T47D (cell line): ENCODE results near the gene SHISAL1.

Experiments used
- DNase-seq, 2 experiments: peaks; one replicate each; pipeline versions ENCODE4 v3.0.0 to v3.0.0-alpha.2; 2011 to 2012; ENCODE audit warnings: low read depth in 1 of 2, low spot score in 1 of 2
- JUND ChIP-seq: IDR thresholded peaks from 2 replicates; pipeline ENCODE4 v1.6.1; 2012; ENCODE audit warnings: low read depth
- in situ Hi-C: cut with HindIII; loops from 2 replicates; pipeline ENCODE4 v1.10.0; 2016; ENCODE audit warnings: low sequenced_read_pairs, low pct_unique_long_range_greater_than_20kb

The SHISAL1 gene

GRCh38 chr22:44212936-44213335 is 99.8 kb downstream of the SHISAL1 start:
- in situ Hi-C loops = no loop called here
- TF ChIP-seq JUND = no peak
- no peak for DNase-seq

DNA sequence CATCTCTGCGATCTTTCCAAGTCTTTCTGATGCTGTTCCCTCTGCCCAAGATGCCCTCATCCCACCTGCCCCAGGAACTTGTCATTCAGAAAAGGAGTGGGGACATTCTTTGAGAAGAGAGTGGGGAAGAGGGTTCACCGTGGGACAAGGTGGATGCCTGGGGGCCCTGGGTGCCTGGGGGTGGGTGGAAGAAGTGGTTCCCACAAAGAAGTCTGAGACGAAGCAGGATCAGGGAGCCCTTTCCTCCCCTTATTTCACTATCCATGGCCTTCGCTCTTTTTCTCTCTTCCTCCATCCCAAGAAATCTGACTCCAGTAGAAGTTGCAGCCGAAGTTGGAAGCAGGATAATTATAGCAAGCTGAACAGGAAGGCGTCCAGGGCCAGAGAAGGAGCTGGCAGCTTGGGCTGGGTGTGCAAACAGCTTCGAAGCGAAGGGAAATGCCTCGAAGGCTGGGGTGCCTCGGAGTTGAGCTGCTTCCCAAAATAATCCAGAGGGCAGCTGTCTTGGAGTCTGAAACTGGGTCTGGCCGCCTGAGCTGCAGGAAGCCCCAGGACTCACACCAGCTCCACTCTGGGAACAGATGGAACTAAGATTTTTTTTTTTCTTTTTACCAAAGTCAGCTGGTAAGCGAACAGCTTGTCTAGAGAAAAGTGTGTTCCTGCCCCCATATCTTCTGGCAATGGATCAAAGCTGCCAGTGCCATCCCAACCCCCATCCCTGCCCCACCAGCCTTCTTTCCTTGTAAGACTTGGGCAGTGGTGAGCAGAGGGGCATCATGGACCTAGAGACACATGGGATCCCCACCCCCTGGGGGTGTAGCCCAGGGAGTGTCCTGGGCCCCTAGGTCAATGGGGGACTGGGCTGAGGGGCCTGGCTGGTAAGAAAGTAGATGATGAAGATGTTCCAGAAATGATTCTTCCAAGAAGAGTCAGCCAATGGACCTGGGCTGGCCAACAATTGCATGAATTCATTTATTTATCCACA is 100.5 kb downstream of the SHISAL1 start:
- DNase-seq = no peak
- in situ Hi-C loops = no loop called here
- no peak for TF ChIP-seq JUND

- DNase-seq = no peak
- in situ Hi-C loops = no loop called here
- TF ChIP-seq JUND = no peak
Measured at GRCh38 chr22:44211256-44211945, 101.3 kb downstream of the SHISAL1 start.

DNA sequence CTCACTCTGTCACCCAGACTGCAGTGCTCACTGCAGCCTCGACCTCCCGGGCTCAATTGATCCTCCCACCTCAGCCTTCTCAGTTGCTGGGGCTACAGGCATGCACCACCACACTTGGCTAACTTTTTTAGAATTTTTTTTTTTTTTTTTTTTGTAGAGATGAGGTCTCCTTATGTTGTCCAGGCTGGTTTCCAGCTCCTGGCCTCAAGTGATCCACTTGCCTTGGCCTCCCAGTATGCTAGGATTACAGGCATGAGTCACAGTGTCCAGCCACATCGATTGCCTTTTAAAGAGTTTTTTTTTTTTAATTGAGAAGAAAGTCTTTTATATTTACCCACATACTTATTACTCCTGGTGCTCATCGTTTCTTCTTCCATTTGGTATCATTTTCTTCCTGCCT is 102.0 kb downstream of the SHISAL1 start:
- in situ Hi-C loops = no loop called here
- no peak for DNase-seq
- no peak for TF ChIP-seq JUND

GRCh38 chr22:44209343-44209742 is 103.4 kb downstream of the SHISAL1 start:
- TF ChIP-seq JUND = no peak
- in situ Hi-C loops = no loop called here
- DNase-seq = no peak

- no peak for DNase-seq
- no peak for TF ChIP-seq JUND
- in situ Hi-C loops = no loop called here
Measured at GRCh38 chr22:44207981-44208317, 104.8 kb downstream of the SHISAL1 start.

GRCh38 chr22:44207173-44207980 is 105.4 kb downstream of the SHISAL1 start:
- in situ Hi-C loops = no loop called here
- no peak for TF ChIP-seq JUND
- no peak for DNase-seq

DNA sequence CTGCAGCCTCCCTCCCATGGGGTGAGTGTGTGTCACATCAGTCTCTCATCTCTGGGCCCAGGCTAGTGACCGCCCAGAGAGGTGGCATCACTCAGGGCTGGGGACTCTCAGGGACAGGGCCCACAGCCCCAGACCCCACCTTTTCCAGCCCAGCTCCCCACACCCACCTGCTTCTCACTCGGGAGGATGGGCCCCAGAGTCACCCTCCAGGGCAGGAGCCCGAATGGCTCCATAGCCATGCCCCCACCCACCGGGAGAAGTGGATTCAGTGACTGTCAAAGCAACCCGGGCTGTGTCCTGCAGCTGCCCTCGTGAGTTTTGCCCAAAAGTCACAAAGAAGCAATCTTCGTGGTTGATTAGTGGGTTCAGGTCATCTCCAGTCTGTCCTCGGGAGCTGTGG is 106.1 kb downstream of the SHISAL1 start:
- in situ Hi-C loops = no loop called here

DNA sequence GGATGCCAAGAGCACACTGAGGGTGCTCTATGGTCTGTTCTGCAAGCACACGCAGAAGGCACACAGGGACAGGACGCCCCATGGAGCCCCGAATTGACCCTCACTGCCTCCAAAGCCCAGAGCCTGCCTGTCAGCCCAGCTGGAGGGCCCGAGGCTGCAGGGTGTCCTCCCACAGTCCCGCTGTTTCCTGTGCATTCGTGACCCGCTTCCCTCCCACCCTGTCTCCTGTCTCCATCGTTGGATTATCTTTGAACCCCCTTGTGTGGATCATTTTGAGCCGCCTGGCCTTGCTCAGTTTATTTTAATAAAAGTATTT is 106.5 kb downstream of the SHISAL1 start:
- TF ChIP-seq JUND = no peak
- in situ Hi-C loops = no loop called here
- DNase-seq = no peak

More for the DNA sequence above, 106.1 kb downstream of the SHISAL1 start:
- DNase-seq = no peak
- TF ChIP-seq JUND = no peak

DNA sequence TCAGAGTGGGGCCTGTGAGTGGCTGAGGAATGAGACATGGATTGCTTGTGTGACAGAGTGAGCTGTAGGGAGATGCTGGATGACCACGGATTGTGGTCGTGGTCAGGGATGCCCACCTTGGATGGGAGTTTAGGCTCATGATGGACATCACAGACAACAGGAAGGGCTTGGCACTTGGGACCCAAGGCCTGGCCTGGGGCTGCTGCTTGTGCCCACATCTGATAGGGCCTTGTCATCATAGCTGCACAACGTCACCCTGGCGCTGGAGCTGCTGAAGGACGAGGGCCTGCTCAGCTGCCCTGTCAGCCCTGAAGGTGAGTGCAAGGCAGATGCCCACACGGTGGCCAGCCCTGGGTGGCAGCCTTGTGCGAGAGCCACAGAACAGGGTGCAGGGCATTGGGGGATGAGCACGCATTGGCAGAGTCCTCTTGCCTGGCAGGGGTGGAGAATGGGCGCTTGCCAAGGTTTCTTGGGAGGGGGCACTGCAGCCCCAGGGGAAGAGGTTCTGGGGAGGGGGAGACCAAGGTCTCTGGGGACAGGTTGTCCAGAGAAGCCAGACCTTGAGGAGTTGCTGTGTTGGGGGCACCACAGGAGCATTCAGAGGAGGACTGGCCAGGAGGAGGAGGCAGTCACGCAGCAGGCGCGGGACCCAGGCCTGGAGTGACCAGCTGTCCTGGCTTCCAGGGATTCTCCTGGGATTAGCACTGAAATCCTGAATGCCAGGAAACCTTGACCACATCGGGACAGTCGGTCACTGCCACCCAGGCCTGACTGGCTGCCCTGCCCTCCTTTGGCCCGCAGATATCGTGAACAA is 107.0 kb downstream of the SHISAL1 start:
- in situ Hi-C loops = no loop called here
- TF ChIP-seq JUND = no peak
- no peak for DNase-seq

GRCh38 chr22:44204739-44205515 is 107.8 kb downstream of the SHISAL1 start:
- no peak for DNase-seq
- TF ChIP-seq JUND = no peak
- in situ Hi-C loops = no loop called here
